Measurements from ENCODE around the gene WSCD1.

WSCD1 gene

DNA sequence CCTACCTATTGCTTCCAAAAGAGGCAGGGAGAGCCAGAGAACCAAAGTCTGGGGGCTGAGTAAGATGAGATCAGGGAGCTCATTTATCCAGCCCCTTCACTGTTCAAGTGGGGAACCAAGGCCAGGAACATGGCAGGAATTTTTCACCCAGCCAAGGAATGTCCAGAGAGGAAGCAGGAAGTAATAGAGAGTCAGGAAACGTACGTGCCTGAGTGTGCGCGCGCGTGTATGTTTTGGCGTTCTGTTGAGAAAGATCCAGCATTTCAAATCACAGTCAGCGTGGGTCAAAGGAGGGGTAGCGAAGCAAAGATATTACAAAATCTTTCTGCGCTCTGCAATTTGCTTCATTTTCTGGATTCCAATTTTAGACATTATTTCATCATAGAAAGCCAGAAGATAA lies 41.9 kb upstream of the WSCD1 start:
- TF ChIP-seq, protein P1, sequence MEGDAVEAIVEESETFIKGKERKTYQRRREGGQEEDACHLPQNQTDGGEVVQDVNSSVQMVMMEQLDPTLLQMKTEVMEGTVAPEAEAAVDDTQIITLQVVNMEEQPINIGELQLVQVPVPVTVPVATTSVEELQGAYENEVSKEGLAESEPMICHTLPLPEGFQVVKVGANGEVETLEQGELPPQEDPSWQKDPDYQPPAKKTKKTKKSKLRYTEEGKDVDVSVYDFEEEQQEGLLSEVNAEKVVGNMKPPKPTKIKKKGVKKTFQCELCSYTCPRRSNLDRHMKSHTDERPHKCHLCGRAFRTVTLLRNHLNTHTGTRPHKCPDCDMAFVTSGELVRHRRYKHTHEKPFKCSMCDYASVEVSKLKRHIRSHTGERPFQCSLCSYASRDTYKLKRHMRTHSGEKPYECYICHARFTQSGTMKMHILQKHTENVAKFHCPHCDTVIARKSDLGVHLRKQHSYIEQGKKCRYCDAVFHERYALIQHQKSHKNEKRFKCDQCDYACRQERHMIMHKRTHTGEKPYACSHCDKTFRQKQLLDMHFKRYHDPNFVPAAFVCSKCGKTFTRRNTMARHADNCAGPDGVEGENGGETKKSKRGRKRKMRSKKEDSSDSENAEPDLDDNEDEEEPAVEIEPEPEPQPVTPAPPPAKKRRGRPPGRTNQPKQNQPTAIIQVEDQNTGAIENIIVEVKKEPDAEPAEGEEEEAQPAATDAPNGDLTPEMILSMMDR (IDR thresholded peaks at IDR 0.05; ENCODE audit: borderline replicate concordance, control extremely low read depth, extremely low read depth, insufficient read depth, missing control alignments): no peak
- no peak for DNase-seq (ENCODE audit: low spot score)
- in situ Hi-C loops (cut with MboI; ENCODE audit: low sequenced_read_pairs, unreplicated experiment): no loop called here

- DNase-seq (ENCODE audit: low spot score): no peak
- in situ Hi-C loops (cut with MboI; ENCODE audit: low sequenced_read_pairs, unreplicated experiment): no loop called here
- TF ChIP-seq, protein P1 (IDR thresholded peaks at IDR 0.05; ENCODE audit: borderline replicate concordance, control extremely low read depth, extremely low read depth, insufficient read depth, missing control alignments): no peak
Observed at GRCh38 chr17:6035801-6036394, 34.3 kb upstream of the WSCD1 start.

DNA sequence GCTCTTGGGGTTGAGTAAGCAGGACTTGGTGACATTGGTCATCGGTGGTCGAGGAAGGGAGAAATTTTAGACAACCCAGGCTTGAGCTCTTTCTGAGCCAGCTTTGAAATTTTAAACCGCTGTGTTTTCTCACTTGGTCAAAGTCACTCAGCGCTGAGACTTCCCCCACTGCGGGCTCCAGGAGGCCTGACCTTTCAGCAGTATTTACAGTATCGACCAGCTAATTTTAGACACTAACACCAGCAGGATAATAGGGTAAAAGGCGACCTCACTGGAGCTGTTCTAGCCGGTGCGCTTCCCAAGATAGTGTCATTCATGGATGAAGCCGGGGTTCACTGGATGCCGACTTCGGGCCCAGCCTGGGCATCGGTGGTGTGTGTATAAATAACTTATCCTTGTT lies 29.7 kb upstream of the WSCD1 start:
- in situ Hi-C loops (cut with MboI; ENCODE audit: low sequenced_read_pairs, unreplicated experiment): no loop called here
- no peak for DNase-seq (ENCODE audit: low spot score)
- TF ChIP-seq, protein P1 (IDR thresholded peaks at IDR 0.05; ENCODE audit: borderline replicate concordance, control extremely low read depth, extremely low read depth, insufficient read depth, missing control alignments): no peak

DNA sequence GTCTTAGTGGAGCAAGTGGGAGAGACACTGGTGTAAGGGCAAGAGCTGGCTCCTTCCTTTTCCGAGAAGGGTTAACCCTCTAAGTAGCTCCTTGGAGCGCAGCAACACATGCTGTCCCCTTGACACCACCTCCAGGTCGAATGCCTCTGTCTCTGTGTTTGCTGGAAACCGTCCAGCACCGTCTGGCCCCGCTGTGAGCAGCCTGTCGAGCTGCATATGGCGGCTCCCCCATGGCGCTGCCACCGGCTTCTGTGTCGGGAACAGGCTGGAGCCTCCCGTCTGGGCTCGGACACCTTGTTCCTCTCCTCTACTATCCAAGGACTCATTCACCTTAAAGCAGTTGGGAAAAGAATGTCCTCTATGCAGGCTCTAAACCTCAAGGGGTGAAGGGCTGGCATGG lies 28.9 kb upstream of the WSCD1 start:
- TF ChIP-seq, protein P1 (IDR thresholded peaks at IDR 0.05; ENCODE audit: borderline replicate concordance, control extremely low read depth, extremely low read depth, insufficient read depth, missing control alignments): no peak
- in situ Hi-C loops (cut with MboI; ENCODE audit: low sequenced_read_pairs, unreplicated experiment): no loop called here

DNA sequence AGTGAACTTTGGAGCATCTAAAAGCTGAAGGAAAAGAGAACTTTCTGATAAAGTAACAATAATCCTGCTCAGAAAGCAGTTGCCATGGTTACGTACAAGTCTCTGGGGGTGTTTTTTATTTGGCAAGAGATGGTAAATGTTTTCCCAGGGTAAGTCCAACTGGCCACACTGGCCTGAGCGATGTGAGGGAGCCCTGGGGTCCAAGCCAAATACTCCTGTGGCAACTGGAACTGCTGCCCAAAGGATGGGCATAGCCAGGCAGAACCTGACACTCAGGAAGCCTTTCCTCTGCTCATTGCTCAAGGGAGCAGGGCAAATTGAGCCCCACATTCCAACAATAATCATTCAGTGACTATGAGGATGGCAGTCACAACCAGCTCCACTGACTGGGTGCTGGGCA lies 26.8 kb upstream of the WSCD1 start:
- no peak for DNase-seq (ENCODE audit: low spot score)
- TF ChIP-seq, protein P1 (IDR thresholded peaks at IDR 0.05; ENCODE audit: borderline replicate concordance, control extremely low read depth, extremely low read depth, insufficient read depth, missing control alignments): no peak
- in situ Hi-C loops (cut with MboI; ENCODE audit: low sequenced_read_pairs, unreplicated experiment): no loop called here

More for the DNA sequence above, 28.9 kb upstream of the WSCD1 start:
- no peak for DNase-seq (ENCODE audit: low spot score)

GRCh38 chr17:6044261-6044660 lies 25.9 kb upstream of the WSCD1 start:
- DNase-seq (ENCODE audit: low spot score): no peak
- TF ChIP-seq, protein P1 (IDR thresholded peaks at IDR 0.05; ENCODE audit: borderline replicate concordance, control extremely low read depth, extremely low read depth, insufficient read depth, missing control alignments): no peak
- in situ Hi-C loops (cut with MboI; ENCODE audit: low sequenced_read_pairs, unreplicated experiment): no loop called here
